ENCODE data around the gene RPL6. TPM values are rescaled to one million over a fixed set of nuclear protein-coding genes. Genes with fewer than 3 reads are reported as not detected.

RPL6 gene
- total and polyA plus RNA-seq, 9 of the 15 experiments (the other 6 are each of a cell fraction or from before 2014, with no cell fraction given): 1,519 to 3,103 (median 2,396) TPM

DNA sequence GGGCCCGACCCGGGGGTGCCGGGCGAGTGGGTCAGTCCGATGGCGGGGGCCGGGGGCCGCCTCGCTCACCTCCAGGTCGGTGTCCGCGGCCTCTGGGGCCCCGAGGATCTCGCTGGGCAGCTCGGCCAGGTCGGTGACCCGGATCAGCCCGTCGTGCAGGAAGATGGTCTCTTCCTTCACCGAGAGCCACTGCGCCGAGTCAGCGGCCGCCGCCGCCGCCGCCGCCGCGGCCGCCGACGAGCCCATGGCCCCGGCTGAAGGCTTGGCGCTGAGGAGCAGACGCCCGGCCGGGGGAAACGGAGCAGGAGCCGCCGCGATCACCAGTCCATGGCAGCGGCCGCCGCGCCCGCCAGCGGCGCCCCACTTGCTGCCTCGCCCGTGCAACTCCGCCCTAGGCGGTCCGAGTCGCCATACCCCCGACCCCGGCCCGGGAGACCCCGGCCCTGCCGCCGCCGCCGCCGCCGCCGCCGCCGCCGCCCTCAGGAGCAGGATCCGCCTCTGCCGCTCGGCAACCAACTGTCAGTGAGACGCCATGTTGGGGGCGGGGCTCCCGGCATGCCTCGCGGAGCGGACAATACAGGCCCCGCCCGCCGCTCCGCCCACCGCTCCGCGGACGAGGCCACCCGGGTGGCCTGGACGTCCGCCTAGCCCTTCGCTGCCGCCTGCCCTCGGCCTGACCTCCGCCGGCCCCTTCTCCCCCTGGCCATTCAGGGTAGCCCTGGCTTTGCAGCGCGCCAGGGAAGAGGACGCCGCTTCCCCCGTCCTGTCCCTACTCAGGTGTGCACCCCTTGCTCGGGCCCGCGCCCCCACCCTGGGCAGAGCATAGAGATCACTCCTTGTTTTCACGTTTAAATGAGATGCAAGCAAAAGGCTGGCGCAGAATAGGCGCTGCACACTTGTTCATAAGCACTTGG is 27.3 kb downstream of the RPL6 start, which contains the start of gene HECTD4 (continued):
- TF ChIP-seq EHMT2 (IDR thresholded peaks at IDR 0.05) (no peak), BRD9 (IDR thresholded peaks at IDR 0.05; ENCODE audit: low read depth, partially characterized antibody) (peak; percentile 50), ZSCAN32 (CRISPR knock-in tag; IDR thresholded peaks at IDR 0.05) (no peak), SETDB1 (IDR thresholded peaks at IDR 0.05; ENCODE audit: low read length) (no peak), SMC3 (conservative IDR thresholded peaks at IDR 0.05; ENCODE audit: insufficient read depth, low read depth, low read length) (no peak), ZNF445 (CRISPR knock-in tag; IDR thresholded peaks at IDR 0.05; ENCODE audit: low read depth) (no peak), ZNF134 (CRISPR knock-in tag; conservative IDR thresholded peaks at IDR 0.05) (no peak), KDM1A (IDR thresholded peaks at IDR 0.05) (no peak), HCFC1 (IDR thresholded peaks at IDR 0.05; ENCODE audit: low read depth, low read length) (peak; percentile 53), NFXL1 (CRISPR knock-in tag; IDR thresholded peaks at IDR 0.05) (no peak), TBP (optimal IDR thresholded peaks at IDR 0.05; ENCODE audit: low read depth, low read length) (peak; percentile 81), RFX1 (IDR thresholded peaks at IDR 0.05) (no peak), DMBX1 (CRISPR knock-in tag; IDR thresholded peaks at IDR 0.05; ENCODE audit: borderline replicate concordance) (no peak), ZNF239 (CRISPR knock-in tag; IDR thresholded peaks at IDR 0.05) (no peak), HNRNPK (IDR thresholded peaks at IDR 0.05; ENCODE audit: low read depth, low read length, poor library complexity, severe bottlenecking) (peak; percentile 6), GABPA (tag; conservative IDR thresholded peaks at IDR 0.05; ENCODE audit: low read depth) (peak; percentile 16; the same call in 1 of the 2 replicates), MEIS2 (IDR thresholded peaks at IDR 0.05; ENCODE audit: partially characterized antibody) (no peak), SRSF9 (IDR thresholded peaks at IDR 0.05; ENCODE audit: borderline replicate concordance, low read depth, low read length) (no peak), RAD51 (IDR thresholded peaks at IDR 0.05; ENCODE audit: borderline replicate concordance, low read depth) (no peak), ZNF146 (CRISPR knock-in tag; IDR thresholded peaks at IDR 0.05; ENCODE audit: unreplicated experiment) (no peak)
- TF ChIP-seq, protein P1, sequence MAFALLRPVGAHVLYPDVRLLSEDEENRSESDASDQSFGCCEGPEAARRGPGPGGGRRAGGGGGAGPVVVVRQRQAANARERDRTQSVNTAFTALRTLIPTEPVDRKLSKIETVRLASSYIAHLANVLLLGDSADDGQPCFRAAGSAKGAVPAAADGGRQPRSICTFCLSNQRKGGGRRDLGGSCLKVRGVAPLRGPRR (CRISPR knock-in tag; IDR thresholded peaks at IDR 0.05): no peak
- TF ChIP-seq, protein P2, sequence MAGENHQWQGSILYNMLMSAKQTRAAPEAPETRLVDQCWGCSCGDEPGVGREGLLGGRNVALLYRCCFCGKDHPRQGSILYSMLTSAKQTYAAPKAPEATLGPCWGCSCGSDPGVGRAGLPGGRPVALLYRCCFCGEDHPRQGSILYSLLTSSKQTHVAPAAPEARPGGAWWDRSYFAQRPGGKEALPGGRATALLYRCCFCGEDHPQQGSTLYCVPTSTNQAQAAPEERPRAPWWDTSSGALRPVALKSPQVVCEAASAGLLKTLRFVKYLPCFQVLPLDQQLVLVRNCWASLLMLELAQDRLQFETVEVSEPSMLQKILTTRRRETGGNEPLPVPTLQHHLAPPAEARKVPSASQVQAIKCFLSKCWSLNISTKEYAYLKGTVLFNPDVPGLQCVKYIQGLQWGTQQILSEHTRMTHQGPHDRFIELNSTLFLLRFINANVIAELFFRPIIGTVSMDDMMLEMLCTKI (IDR thresholded peaks at IDR 0.05; ENCODE audit: partially characterized antibody): no peak
- TF ChIP-seq, protein P3, sequence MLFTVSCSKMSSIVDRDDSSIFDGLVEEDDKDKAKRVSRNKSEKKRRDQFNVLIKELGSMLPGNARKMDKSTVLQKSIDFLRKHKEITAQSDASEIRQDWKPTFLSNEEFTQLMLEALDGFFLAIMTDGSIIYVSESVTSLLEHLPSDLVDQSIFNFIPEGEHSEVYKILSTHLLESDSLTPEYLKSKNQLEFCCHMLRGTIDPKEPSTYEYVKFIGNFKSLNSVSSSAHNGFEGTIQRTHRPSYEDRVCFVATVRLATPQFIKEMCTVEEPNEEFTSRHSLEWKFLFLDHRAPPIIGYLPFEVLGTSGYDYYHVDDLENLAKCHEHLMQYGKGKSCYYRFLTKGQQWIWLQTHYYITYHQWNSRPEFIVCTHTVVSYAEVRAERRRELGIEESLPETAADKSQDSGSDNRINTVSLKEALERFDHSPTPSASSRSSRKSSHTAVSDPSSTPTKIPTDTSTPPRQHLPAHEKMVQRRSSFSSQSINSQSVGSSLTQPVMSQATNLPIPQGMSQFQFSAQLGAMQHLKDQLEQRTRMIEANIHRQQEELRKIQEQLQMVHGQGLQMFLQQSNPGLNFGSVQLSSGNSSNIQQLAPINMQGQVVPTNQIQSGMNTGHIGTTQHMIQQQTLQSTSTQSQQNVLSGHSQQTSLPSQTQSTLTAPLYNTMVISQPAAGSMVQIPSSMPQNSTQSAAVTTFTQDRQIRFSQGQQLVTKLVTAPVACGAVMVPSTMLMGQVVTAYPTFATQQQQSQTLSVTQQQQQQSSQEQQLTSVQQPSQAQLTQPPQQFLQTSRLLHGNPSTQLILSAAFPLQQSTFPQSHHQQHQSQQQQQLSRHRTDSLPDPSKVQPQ (CRISPR knock-in tag; IDR thresholded peaks at IDR 0.05; ENCODE audit: borderline replicate concordance): no peak
- TF ChIP-seq, protein P4, sequence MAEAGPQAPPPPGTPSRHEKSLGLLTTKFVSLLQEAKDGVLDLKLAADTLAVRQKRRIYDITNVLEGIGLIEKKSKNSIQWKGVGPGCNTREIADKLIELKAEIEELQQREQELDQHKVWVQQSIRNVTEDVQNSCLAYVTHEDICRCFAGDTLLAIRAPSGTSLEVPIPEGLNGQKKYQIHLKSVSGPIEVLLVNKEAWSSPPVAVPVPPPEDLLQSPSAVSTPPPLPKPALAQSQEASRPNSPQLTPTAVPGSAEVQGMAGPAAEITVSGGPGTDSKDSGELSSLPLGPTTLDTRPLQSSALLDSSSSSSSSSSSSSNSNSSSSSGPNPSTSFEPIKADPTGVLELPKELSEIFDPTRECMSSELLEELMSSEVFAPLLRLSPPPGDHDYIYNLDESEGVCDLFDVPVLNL (CRISPR knock-in tag; IDR thresholded peaks at IDR 0.05; ENCODE audit: low read depth): no peak

Measured in K562 (cell line).